H1 (cell line): ENCODE data around the gene TFCP2L1. TPM values are rescaled to one million over a fixed set of nuclear protein-coding genes. Genes with fewer than 3 reads are reported as not detected.

Source experiments
- CTCF ChIA-PET: fragments of 300-600 bp; sonication (Branson Sonifier 250); formaldehyde crosslinking; loops from one replicate; lab custom pipeline; 2021; ENCODE audit not compliant: partially characterized antibody; lab: Charles Lee
- POLR2A ChIA-PET: fragments of 300-600 bp; sonication (Branson Sonifier 250); formaldehyde crosslinking; loops from one replicate; lab custom pipeline; 2021; ENCODE audit warnings: inconsistent platforms; ENCODE audit not compliant: partially characterized antibody; lab: Charles Lee
- DNase-seq, 2 experiments: peaks; one replicate each; pipeline versions ENCODE4 v3.0.0 to v3.0.0-alpha.2; 2010 to 2022; ENCODE audit warnings: low spot score in 2 of 2, low read depth in 1 of 2, mixed read lengths in 1 of 2
- FAIRE-seq: peaks from 2 replicates; lab custom pipeline; 2011; peaks lifted over from hg19 to GRCh38; lab: Jason Lieb, UNC
- H2AFZ ChIP-seq: 2 replicates; pipeline ENCODE4 v1.8.1; 2012; ENCODE audit warnings: low read length, inconsistent platforms
- H2AK5ac ChIP-seq: 2 replicates; pipeline ENCODE4 v1.6.1; 2013; ENCODE audit warnings: low read depth, low read length
- H2BK120ac ChIP-seq: replicated peaks from 2 replicates; pipeline ENCODE3; 2013; ENCODE audit warnings: low read depth, low read length, inconsistent platforms
- H2BK12ac ChIP-seq: 2 replicates; pipeline ENCODE4 v1.6.1; 2013; ENCODE audit warnings: low read depth, low read length
- H2BK15ac ChIP-seq: 2 replicates; pipeline ENCODE4 v1.6.1; 2013; ENCODE audit warnings: low read length
- H2BK20ac ChIP-seq: 2 replicates; pipeline ENCODE4 v1.6.1; 2013; ENCODE audit warnings: low read length
- H2BK5ac ChIP-seq: 2 replicates; pipeline ENCODE4 v1.6.1; 2013; ENCODE audit warnings: low read depth, low read length
- H3K14ac ChIP-seq: 2 replicates; pipeline ENCODE4 v1.6.1; 2013; ENCODE audit warnings: inconsistent platforms; ENCODE audit not compliant: insufficient read length
- H3K18ac ChIP-seq: 2 replicates; pipeline ENCODE4 v1.6.1; 2013; ENCODE audit warnings: low read length; ENCODE audit errors: extremely low read depth
- H3K23ac ChIP-seq: 2 replicates; pipeline ENCODE4 v1.6.1; 2013; ENCODE audit warnings: inconsistent platforms; ENCODE audit not compliant: insufficient read length
- H3K23me2 ChIP-seq: 2 replicates; pipeline ENCODE4 v1.6.1; 2013; ENCODE audit warnings: low read depth, low read length
- H3K27ac ChIP-seq: 2 replicates; pipeline ENCODE4 v1.6.1; 2011; ENCODE audit warnings: low read depth, low read length, inconsistent platforms
- H3K27me3 ChIP-seq, 4 experiments: replicated peaks in 1 of 4; 1 replicate in 1 of 4; 2 replicates in 3 of 4; pipeline versions ENCODE4 v1.6.1 to v1.8.1; 2011 to 2013; ENCODE audit warnings: low read length in 3 of 4, mild to moderate bottlenecking in 3 of 4, inconsistent platforms in 2 of 4, mixed read lengths in 2 of 4, moderate library complexity in 1 of 4; ENCODE audit not compliant: control insufficient read depth in 3 of 4, insufficient read depth in 3 of 4; ENCODE audit errors: extremely low read depth in 1 of 4
- H3K36me3 ChIP-seq, 4 experiments: 2 replicates each; pipeline versions ENCODE4 v1.6.1 to v1.8.1; 2011 to 2013; ENCODE audit warnings: mild to moderate bottlenecking in 4 of 4, low read length in 3 of 4, moderate library complexity in 2 of 4, control low read depth in 1 of 4, inconsistent platforms in 1 of 4; ENCODE audit not compliant: insufficient read depth in 4 of 4, control insufficient read depth in 2 of 4
- H3K4ac ChIP-seq: replicated peaks from 2 replicates; pipeline ENCODE3; 2013; ENCODE audit warnings: low read length, low read depth, mixed read lengths, inconsistent platforms; ENCODE audit not compliant: insufficient read length
- H3K4me1 ChIP-seq, 4 experiments: replicated peaks in 1 of 4; 1 replicate in 1 of 4; 2 replicates in 3 of 4; pipeline versions ENCODE4 v1.6.1 to v1.8.1; 2011 to 2013; ENCODE audit warnings: low read length in 3 of 4, inconsistent platforms in 2 of 4, mixed read lengths in 1 of 4; ENCODE audit not compliant: insufficient read depth in 4 of 4, control insufficient read depth in 3 of 4
- H3K4me2 ChIP-seq, 2 experiments: 2 replicates each; pipeline versions ENCODE4 v1.6.1 to v1.8.1; 2011 to 2013; ENCODE audit warnings: low read depth in 2 of 2, low read length in 2 of 2, control low read depth in 1 of 2, inconsistent platforms in 1 of 2, mild to moderate bottlenecking in 1 of 2; ENCODE audit not compliant: insufficient read depth in 1 of 2
- H3K4me3 ChIP-seq, 4 experiments: fragments of 200-600, 300-600 bp in 1 of 4; sonication (generic), shearing (Covaris generic), sonication (Bioruptor Twin) in 1 of 4; 2 replicates each; pipeline versions ENCODE4 v1.5.1 to v1.8.1; 2011 to 2016; ENCODE audit warnings: low read length in 4 of 4, low read depth in 3 of 4, control low read depth in 2 of 4, inconsistent platforms in 2 of 4, mild to moderate bottlenecking in 2 of 4, mixed read lengths in 1 of 4, moderate library complexity in 1 of 4; ENCODE audit not compliant: insufficient read depth in 2 of 4; ENCODE audit errors: extremely low read depth in 1 of 4
- H3K56ac ChIP-seq: replicated peaks from 2 replicates; pipeline ENCODE3; 2013; ENCODE audit warnings: low read depth, mild to moderate bottlenecking, mixed read lengths, low read length, inconsistent platforms; ENCODE audit not compliant: insufficient read length
- H3K79me1 ChIP-seq: 2 replicates; pipeline ENCODE4 v1.6.1; 2013; ENCODE audit warnings: low read depth, low read length, control low read depth
- H3K79me2 ChIP-seq, 2 experiments: 2 replicates each; pipeline versions ENCODE4 v1.6.1 to v1.8.1; 2012 to 2013; ENCODE audit warnings: low read length in 2 of 2, mild to moderate bottlenecking in 2 of 2, inconsistent platforms in 1 of 2; ENCODE audit not compliant: insufficient read depth in 2 of 2, control insufficient read depth in 1 of 2
- H3K9ac ChIP-seq, 4 experiments: replicated peaks in 1 of 4; 1 replicate in 1 of 4; 2 replicates in 3 of 4; pipeline versions ENCODE4 v1.6.1 to v1.8.1; 2011 to 2013; ENCODE audit warnings: low read depth in 3 of 4, low read length in 3 of 4, control low read depth in 2 of 4, mild to moderate bottlenecking in 2 of 4, moderate library complexity in 2 of 4, inconsistent platforms in 1 of 4; ENCODE audit errors: extremely low read depth in 1 of 4
- H3K9me3 ChIP-seq, 2 experiments: 2 replicates each; pipeline versions ENCODE4 v1.6.1 to v1.8.1; 2012 to 2013; ENCODE audit warnings: mild to moderate bottlenecking in 2 of 2, moderate library complexity in 2 of 2, control low read depth in 1 of 2, inconsistent platforms in 1 of 2, low read depth in 1 of 2, low read length in 1 of 2, mixed read lengths in 1 of 2; ENCODE audit not compliant: insufficient read depth in 2 of 2
- H4K20me1 ChIP-seq, 2 experiments: replicated peaks in 1 of 2; 2 replicates each; pipeline versions ENCODE3 to v1.8.1; 2011 to 2013; ENCODE audit warnings: inconsistent platforms in 2 of 2, low read length in 2 of 2, mild to moderate bottlenecking in 1 of 2; ENCODE audit not compliant: insufficient read depth in 2 of 2, control insufficient read depth in 1 of 2
- H4K5ac ChIP-seq: 2 replicates; pipeline ENCODE4 v1.6.1; 2013; ENCODE audit warnings: low read length, low read depth, mixed read lengths, inconsistent platforms; ENCODE audit not compliant: insufficient read length
- H4K8ac ChIP-seq: 2 replicates; pipeline ENCODE4 v1.8.0; 2013; ENCODE audit warnings: mild to moderate bottlenecking, moderate library complexity, low read length, inconsistent platforms; ENCODE audit not compliant: insufficient read depth; ENCODE audit errors: extremely low read depth
- H4K91ac ChIP-seq: replicated peaks from 2 replicates; pipeline ENCODE3; 2013; ENCODE audit warnings: low read length, mixed read lengths, inconsistent platforms; ENCODE audit not compliant: insufficient read length
- CBX8 ChIP-seq: fragments of 300-800, 300-1000 bp; sonication (generic); IDR thresholded peaks from 2 replicates; pipeline ENCODE4 v1.7.1; 2016; ENCODE audit warnings: low read depth, low read length, borderline replicate concordance
- CHD1 ChIP-seq: IDR thresholded peaks from 2 replicates; pipeline ENCODE4 v1.6.1; 2012; ENCODE audit warnings: low read depth, low read length, improper control_type of control experiment
- EZH2 ChIP-seq: fragments of 200-600 bp; sonication (generic); IDR thresholded peaks from 2 replicates; pipeline ENCODE4 v1.7.1; 2012; ENCODE audit warnings: low read depth, mild to moderate bottlenecking, moderate library complexity, low read length, inconsistent platforms; ENCODE audit not compliant: severe bottlenecking
- FOSL1 ChIP-seq: IDR thresholded peaks from 2 replicates; pipeline ENCODE4 v1.6.1; 2011; ENCODE audit warnings: mild to moderate bottlenecking, low read depth, low read length, moderate library complexity; ENCODE audit not compliant: insufficient read depth
- WGBS, 2 experiments: shearing (Covaris generic) in 1 of 2; methylation state at CpG; one replicate each; pipeline versions ENCODE4 v1.1.6 to v1.1.7; 2013 to 2015; ENCODE audit warnings: low lambda C conversion rate in 2 of 2, mixed read lengths in 2 of 2, inconsistent platforms in 1 of 2, low coverage in 1 of 2, missing lambda C conversion rate in 1 of 2; ENCODE audit not compliant: insufficient replicate concordance in 2 of 2, insufficient coverage in 1 of 2, insufficient read length in 1 of 2; ENCODE audit errors: extremely low coverage in 1 of 2, missing lambda C conversion rate in 1 of 2; 5-methylcytosine and 5-hydroxymethylcytosine counted together
- polyA plus RNA-seq, 7 experiments: library from polyadenylated mRNA; depleted of rRNA in 3 of 7; stranded (reverse) in 5 of 7; unstranded in 2 of 7; fragments of >200 nt in 5 of 7; fragments of 200-250 nt in 2 of 7; gene quantifications; 1 replicate in 5 of 7; 2 replicates in 1 of 7; 4 replicates in 1 of 7; pipeline versions ENCODE4 v1.2.1 to v1.2.3, GENCODE V29; 2011 to 2013; ENCODE audit warnings: missing spikeins in 2 of 7, mixed read lengths in 2 of 7
- total RNA-seq: library from RNA; stranded (reverse); fragmentation: NEBNext Ultra II Directional; extraction: Animal tissue kit (Norgen Biotek cat#: 25700); gene quantifications from 2 replicates; pipeline ENCODE4 v1.2.1, GENCODE V29; 2021

The TFCP2L1 gene
- total and polyA plus RNA-seq, 2 of the 8 experiments (the other 6 are each of a cell fraction or from before 2014, with no cell fraction given), result 1.5 to 3.8 TPM

DNA sequence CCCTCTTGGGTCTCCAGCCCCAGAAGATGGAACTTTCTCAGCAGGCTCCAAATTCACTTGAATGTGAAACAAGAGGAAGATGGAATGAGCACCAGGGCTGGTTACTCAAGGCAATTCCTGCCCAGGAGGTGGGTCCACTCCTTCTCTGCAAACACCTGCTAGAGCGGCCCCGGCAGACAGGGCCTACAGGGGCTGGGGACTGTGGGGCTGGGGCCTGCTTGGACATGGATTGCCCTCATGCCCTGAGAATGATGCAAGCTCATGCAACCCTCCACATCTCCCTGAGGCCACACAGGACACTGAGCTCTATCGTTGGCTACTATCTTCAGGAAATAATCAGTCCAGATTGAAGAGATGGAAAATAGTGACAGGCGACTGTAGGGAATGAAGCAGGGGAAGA lies 39.1 kb downstream of the TFCP2L1 start:
- no peak overlapping the region for H3K4ac ChIP-seq
- 80% methylated on average over 4 of the region's 4 CpGs; no CpG with 5 or more reads in 1 of the 2 experiments for WGBS, 2 experiments

More for the DNA sequence above, 39.1 kb downstream of the TFCP2L1 start:
- Histone ChIP-seq H4K8ac (no peak overlapping the region), H4K91ac (no peak overlapping the region), H2BK15ac (no peak overlapping the region), H3K4me3 (no peak overlapping the region), H2BK5ac (no peak overlapping the region), H4K20me1 (no peaks in the 10 kb centered on the region), H2BK12ac (no peak overlapping the region), H3K18ac (no peak overlapping the region), H3K27ac (no peak overlapping the region), H2BK120ac (no peak overlapping the region), H3K27me3 (0 out of 7 replicates have a peak, but pooled peaks cover 0 to 2% (median 0%) of the 10 kb centered on the region in 4 experiments), H3K4me2 (no peak overlapping the region), H3K9ac (no peak overlapping the region), H2BK20ac (no peak overlapping the region), H3K56ac (no peak overlapping the region), H3K23me2 (no peaks in the 10 kb centered on the region), H3K23ac (no peak overlapping the region), H3K4me1 (no peaks in the 10 kb centered on the region; a peak in 1 of 7 replicates), H3K9me3 (no peaks in the 10 kb centered on the region), H2AFZ (no peak overlapping the region), H3K79me2 (no peaks in the 10 kb centered on the region), H3K36me3 (no peaks in the 10 kb centered on the region), H3K79me1 (no peaks in the 10 kb centered on the region), H2AK5ac (no peak overlapping the region), H4K5ac (no peak overlapping the region), H3K14ac (no peak overlapping the region)
- ChIA-PET CTCF (interaction anchor here (1.0 to 1.5 kb wide), 2 partner anchors 9 to 151 kb away, joined by 4 to 5 read pairs; no protein-coding TSS in a partner anchor), POLR2A (no interaction called here)
- no peak for DNase-seq
- TF ChIP-seq FOSL1 (no peak), CHD1 (no peak), EZH2 (no peak), CBX8 (no peak)
- no peak for FAIRE-seq
